Activated T-helper 1 cell treated with Interleukin-2 at 50 U/mL for 16 hours (primary cell): ENCODE results near the gene SSR1.
A peak's percentile ranks its signal among the peaks of the same experiment; 100 is the strongest.

Source experiments
- DNase-seq: peaks from one replicate; pipeline ENCODE4 v3.0.0-alpha.2; 2020; ENCODE audit warnings: low read depth

Gene SSR1

GRCh38 chr6:7238900-7239589, 74.0 kb downstream of the SSR1 start:
- DNase-seq, result peak; percentile 30

GRCh38 chr6:7238526-7238899, 74.5 kb downstream of the SSR1 start:
- DNase-seq, result no peak

DNA sequence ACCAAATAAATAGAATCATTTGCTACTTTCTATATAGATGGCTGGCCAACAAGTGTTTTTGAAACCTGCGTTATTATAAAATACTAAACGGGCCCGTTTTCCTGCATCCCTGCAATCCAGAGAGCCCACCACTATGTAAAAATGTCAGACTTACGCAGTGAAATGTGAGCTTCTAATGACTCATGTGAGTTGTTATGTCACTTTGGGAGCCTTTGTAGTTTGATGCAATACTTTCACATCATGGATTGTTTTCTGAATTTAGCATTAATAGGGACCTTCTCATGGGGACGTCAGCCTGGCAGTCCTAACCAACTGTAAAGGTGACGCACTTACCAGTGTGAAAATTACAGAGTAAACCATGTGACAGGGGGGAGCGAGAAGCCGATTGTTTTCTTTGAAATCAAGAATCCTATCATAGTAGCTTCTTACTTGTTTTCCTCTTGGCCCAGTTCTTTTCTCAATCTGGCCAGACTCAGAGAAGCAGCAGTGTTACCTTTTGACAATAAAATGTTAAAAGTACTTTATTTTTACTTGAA, 75.3 kb downstream of the SSR1 start:
- no peak for DNase-seq

GRCh38 chr6:7236306-7237209, 76.4 kb downstream of the SSR1 start:
- DNase-seq, result no peak

DNA sequence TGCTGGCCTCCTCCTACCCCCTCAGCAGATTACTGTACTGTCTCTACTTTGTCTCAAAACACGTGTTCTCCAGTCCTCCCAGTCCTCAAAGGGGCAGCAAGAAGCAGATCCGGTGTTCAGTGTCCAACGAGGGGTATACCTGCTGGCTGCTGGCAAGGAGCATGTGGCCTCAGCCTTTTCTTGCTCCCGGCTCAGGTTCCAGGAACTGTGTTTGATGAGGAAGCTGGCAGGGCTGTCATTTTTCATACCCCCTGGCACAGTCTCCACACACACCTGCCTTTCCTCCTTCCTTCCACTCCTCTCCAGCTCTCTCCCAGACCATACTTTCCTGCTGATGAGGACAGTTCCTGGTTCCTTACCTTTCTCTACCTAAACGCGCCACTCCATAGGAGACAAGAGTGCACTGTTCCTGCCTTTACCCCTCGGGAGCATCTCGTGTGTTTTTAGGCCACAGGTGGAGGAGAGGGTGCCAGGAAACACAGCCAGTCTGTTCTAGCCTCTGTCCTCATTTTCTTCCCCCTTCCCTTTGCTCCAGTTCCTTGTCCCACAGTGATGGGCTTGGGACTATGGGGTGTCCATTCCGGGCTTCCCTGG, 77.2 kb downstream of the SSR1 start:
- DNase-seq, result no peak

GRCh38 chr6:7234547-7234946, 78.5 kb downstream of the SSR1 start:
- DNase-seq, result no peak

DNA sequence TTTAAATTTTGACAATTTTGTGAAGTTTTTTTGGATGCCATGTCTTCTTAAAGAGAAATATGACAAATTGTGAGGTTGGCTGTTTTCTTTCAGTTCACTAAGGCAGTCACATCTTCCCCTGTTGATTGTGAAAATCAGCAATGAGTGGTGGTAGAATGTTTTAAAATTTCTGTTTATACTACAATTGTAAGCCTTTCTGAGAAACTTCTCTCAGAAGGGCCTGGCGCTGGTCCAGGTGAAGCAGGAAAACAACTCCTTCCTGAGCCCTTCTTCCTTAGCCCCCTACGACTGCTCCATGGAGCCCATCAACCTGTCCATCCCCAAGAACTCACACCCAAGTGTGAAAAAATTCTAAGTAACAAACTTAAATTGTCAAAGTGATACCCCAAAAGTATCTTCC, 80.6 kb downstream of the SSR1 start:
- no peak for DNase-seq

- DNase-seq, result no peak
Observed at GRCh38 chr6:7230956-7231713, 81.9 kb downstream of the SSR1 start.

DNA sequence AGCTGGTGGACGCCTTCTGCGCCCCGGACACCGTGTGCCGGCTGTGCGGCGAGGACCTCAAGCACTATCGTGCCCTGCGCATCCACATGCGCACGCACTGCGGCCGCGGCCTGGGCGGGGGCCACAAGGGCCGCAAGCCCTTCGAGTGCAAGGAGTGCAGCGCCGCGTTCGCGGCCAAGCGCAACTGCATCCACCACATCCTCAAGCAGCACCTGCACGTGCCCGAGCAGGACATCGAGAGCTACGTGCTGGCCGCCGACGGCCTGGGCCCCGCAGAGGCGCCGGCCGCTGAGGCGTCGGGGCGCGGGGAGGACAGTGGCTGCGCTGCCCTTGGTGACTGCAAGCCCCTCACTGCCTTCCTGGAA, 82.7 kb downstream of the SSR1 start:
- DNase-seq, result no peak

- DNase-seq, result no peak
Observed at GRCh38 chr6:7229376-7230326, 83.3 kb downstream of the SSR1 start.

GRCh38 chr6:7228662-7229375, 84.2 kb downstream of the SSR1 start:
- no peak for DNase-seq

DNA sequence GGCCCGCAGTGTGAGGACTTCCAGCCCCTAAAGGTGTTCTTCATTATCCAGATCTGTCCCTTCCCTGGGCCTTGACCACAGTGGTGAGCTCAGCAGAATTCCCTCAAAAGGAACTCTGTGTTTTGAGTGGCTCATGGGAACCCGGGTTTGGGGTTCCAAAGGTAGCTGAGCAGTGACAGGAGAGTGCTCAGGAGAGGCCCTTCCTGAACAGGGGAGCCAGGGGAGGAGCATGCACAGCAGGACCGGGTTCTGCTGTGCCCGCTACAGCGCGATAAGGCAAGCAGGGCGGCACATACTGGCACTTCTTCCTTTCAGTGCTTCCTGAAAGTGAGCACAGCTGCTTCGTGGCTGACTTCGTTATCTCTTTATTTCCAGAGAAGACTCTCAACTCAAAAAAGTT, 88.3 kb downstream of the SSR1 start:
- no peak for DNase-seq

GRCh38 chr6:7222197-7222596, 90.8 kb downstream of the SSR1 start:
- no peak for DNase-seq

DNA sequence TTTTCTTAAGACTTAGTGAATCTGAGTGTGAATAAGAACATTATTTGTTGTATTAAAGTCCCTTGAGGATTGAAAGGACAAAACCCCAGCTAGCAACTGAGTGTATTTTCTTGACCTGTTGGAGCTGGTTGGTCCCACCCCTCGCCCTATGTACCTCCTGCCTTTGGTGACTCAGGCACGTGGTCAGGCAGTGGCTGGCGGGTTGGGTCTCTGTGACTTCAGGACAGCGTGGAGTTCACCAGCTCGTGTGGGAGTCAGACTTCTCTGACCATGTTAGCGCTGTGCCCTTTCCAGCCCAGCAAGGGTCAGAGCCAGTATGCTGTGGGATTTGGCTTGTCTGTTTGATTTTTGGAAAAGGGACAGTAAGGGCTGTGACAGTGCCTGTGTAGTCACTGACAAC, 93.7 kb downstream of the SSR1 start:
- DNase-seq, result no peak

DNA sequence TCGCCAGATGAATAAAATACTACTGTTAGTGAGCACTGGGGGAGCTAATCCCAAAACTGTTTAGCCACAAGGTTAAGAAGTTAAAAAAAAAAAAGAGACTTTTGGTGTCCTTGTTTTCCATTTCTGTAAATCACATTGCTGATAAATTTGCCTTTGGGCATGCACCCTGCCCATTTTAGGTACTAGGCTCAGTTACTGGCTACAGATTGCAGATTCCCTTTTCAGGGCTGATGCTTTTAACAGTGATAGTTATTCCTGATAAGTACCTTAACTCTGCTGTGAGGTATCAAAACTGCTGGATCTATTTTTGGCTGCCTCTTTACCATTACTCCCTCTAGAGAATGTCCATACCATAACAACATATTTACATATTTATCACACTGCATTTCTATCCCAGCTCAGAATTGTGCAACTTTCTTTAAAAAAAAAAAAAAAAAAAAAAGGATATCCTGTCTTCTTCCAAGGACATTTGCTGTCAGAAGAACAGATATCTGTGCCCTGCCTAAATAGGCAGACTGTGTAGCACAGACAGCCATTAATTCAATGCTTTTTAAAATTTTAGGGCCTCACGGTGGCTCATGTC, 94.5 kb downstream of the SSR1 start:
- DNase-seq, result no peak
